HG03064 (cell line): ENCODE measurements around the gene SETD7.

Experiments used
- ATAC-seq: cut with Tn5 transposase; IDR thresholded peaks from one replicate; pipeline ENCODE4 v1.9.1; 2021; ENCODE audit warnings: low read depth; ENCODE audit not compliant: unreplicated experiment

The SETD7 gene

DNA sequence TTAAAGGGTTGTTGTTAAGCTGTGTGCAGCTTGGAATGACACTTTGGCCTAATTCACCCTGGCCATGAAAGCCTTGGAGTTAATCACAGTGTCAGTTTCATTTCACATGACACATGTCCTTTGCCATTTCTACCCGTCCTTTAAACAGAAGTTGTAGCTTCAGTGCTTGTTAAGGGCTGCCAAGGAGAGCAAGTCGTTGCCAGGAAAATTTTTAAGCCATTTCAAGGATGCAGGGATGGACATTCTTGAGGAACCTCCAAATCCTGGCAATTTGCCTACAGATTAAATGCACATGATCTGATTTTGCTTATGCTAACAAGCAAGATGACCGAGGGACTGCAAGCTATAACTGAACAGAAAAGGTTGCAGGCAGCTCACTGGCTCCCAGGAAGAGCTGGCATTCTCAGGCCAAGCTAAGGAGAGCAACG, 40.5 kb downstream of the SETD7 start:
- ATAC-seq, result no peak

DNA sequence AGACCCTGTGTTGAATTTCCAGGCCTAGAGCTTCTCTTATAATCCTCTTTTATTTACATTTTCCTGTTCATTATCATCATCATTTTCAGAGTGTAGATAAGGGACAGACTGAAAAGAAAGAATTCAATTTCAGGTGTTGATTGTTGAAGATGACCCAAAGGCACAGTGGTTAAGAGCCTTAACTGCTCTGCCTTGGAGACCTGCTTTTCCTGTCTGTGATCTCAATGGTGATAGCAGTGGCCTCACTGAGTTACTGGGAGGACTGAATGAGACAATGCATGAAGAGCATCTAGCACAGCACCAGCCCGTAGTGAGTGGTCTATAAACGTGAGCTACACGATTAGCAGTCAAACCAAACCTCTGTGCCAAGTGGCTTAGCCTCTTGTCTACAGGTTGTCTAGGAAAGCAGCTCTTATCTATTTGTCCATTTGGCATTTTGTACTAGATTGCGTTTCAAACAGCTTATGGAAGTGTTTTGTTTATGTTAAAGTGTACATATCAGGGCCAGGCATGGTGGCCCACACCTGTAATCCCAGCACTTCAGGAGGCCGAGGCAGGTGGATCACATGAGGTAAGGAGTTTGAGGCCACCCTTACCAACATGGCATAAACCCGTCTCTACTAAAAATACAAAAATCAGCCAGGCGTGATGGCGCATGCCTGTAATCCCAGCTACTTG, 41.5 kb downstream of the SETD7 start:
- ATAC-seq, result no peak

DNA sequence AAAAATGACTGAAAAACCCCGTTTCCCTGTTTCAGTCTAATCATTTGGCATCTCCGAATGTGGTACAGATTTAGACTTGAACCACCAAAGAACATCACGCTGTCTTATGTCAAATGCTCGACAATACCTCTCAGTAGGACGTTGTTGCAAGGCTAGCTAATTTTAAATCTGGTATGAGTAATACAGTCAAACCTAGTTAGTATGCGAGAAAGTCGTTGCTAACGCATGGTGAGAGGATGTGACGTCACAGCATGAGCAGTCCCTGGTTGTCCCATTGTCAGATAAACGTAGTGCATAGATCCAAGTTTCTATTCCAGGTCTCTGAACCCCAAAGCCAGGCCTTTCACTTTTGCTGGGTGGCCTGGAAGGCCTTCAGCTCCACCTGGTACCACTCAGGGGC, 44.7 kb downstream of the SETD7 start:
- no peak for ATAC-seq

DNA sequence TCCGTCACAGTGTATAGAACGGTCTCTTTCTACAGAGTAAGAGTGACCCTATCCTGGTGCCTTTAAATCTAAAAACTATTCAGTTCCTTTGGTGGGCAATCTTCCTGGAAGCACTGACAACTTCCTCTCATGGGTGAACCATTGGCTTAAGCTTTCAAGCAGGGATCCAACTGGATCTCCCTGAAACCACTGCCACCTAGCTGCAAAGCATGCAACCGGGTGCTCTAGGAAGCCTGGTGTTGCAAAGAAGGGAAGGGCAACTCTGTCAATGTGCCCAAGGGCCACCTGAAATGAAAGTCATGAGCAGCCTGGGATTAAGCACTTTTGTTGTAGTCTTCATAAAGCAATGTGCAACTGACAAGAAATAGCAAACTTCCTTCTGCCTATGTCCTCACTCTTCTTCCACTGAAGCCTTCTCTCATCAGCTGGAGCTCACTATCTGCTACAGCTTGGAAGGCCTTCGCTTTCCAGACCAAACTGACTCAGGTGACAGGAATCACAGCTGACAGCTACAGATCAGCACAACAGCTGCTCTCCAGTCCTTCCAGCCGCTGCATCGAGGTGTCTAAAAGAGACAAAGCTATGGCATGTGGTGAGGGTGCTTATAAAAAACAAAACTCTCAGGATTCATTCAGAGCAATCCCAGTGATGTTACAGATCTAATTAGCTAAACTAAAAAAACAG, 46.1 kb downstream of the SETD7 start:
- no peak for ATAC-seq

DNA sequence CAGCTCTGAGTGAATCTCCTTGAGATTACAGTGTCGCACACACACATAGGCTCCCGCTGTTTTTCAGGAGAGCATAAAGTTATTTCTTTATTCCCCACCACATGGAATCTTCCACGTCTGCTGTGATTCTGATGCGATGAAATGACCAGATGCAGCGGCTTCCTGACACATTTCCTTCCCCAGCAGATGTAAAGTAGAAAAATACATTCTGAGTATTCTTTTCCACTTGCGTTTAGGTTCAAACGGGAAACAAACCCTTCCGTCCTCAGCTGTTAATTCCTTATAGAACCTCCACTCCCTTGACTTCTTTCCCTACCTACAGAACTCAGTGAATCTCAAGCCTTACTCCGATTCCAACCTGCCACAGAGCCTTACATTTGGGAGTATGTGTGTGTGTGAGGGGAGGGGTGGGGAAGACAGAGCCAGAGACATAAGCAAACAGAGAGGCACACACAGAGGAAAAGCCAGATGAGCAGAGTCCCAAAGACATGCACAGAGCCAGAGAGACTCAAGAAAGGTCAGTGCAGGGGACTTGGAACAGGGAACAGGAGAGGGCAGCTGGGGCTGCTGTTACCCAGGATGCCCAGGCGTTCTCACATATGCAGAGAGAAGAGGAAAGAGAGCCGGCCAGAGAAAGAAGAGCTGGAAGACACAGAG, 47.3 kb downstream of the SETD7 start:
- ATAC-seq, result no peak

DNA sequence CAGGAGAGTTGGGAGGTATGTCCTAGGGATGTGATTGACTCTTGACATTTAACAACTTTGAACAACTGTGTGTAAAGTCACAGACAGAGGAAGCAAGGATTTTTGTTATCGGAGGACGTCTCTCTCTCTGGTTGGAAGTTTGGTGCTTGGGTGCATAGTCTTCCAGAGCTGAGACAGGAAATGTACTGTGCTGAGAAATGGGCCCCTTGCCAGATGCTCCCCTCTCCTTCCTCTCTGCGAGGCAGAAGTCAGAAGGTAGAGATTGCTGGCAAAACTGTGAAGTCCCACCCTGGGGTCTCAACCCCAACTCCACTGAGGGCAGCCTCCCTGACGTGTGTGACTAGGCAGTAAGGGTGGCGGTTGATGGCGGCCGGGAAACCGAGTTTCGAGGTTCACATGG, 49.2 kb downstream of the SETD7 start:
- no peak for ATAC-seq

DNA sequence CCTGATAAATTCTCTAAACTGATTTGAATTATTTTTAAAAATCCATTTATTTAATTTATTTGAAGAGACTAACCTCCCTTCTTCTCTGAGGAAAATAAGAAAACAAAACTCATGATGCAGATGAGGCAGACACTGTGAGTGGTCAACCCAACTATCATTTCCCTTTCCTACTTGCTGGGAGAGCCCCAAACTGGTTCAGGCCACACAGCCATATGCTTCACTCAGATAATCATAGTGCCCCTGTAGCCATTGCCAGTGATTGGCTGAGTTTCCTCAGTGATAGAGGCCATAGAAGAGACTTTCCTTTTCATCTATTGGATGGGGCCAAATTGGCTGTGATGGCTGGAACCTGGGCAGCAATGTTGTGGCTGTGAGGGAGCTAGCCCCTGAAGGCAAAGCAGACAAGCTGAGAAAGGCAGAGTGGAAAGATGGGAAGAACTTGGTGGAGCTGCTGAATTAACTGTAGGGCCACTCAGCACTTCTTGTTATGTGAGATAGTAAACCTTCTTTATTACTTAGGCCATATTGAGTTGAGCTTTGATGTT, 52.3 kb downstream of the SETD7 start:
- ATAC-seq, result no peak

DNA sequence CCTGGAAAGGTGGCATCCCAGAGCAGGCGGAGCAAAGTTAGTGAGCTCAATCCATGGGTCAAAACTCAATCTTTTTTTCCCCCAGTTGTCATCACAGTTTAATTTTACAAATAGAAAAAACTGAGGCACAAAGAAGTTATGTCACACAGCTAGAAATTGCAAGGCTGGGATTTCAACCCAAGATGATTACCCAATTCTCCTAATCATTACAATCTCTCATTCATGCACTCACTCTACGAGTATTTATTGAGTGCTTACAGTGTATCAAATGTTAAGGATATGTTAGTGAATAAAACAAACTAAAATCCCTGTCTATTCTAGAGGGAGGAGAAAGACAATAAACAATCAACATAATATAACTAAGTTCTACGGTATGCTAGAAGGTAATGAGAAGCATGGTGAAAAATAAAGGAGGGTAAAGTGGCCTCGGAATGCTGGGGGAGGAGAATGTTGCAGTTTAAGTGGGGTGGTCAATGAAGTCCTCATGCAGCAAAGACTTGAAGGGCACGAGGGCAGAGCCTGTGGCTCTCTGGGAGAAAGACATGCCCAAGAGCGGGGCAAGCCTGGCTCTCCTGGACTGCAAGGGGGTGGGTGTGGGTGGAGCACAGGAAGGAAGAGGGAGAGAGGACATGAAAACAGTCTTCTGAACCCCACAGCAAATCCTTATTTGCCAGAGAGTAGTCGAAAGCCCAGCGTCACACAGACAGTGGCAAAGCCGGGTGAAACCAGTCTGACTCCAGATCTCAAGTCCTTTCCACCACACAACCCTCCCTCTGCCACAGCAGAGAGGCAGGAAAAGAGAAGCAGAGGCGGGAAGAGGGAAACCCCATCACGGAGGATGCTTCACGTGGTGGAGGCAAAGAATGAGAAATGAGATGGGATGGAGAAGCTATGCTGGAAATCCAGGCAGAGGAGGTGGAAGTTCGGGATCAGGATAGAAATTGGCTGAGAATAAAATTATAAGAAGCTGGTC, 53.8 kb downstream of the SETD7 start:
- no peak for ATAC-seq

DNA sequence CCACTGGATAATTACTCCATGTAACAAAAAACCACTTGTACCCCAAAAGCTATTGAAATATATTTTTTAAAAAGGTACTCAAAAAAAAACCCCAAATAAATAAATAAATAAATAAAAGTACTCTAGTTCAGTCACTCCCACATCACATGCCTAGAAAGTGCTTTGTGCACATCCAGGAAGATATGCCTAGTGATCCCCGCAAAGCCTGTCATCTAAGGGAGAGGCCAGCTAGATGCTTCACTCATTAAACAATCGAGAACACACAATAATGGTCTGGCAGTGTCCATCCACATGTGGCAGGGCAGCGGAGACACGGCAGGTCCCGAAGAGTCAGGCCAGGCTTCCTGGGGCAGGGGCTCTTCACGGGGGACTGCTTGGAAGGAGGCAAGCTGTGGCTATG, 54.5 kb downstream of the SETD7 start:
- ATAC-seq, result no peak

DNA sequence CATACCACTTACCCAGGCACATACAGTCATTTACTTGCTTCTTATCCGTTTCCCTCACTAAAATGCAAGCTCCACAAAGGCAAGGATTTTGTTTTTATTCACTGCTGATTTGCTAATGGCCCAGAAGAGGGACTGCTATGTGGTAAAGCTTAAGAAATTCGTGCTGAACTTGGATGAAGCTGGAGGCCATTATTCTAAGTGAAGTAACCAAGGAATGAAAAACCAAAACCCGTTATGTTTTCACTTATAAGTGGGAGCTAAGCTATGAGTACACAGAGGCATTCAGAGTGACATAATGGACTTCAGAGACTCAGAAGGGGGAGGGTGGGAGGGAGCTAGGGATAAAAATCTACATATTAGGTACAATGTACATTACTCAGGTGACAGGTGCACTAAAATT, 54.9 kb downstream of the SETD7 start:
- no peak for ATAC-seq

DNA sequence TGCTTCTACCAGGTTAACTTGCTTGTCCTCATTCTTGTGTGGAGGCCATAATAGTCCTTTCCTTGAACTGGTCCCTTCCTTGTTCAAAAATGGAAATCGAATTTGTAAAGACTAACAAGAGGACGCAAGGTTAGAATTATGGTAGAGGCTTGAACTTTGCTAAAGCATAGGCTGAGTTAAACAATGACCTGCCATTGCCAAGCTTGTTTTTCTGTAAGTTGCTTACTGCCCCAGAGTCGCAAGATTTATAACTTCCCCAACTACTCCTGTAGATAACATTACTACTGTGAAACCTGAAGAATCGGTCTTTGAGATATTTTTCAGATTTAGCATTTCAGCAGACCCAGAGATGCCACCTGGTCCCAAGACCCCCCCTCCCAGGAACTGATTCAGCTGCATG, 56.8 kb downstream of the SETD7 start:
- no peak for ATAC-seq

DNA sequence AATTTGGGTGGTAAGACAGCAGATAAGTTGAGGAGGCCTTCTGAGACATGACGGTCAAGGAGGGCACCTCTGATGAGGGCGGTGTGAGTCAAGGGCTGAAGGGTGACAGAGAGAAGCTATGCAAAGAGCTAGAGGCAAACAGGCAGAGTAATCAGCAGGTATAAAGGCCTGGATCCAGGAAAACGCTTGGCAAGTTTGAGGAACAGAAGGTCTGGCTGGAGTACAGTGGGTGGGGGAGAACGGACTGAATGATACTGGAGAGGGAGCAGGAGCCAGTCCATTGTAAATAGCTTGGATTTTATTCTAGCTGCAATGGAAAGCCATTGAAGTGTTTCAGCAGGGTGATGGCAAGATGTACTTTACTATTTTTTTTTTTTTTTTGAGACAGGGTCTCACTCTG, 62.8 kb downstream of the SETD7 start:
- no peak for ATAC-seq

DNA sequence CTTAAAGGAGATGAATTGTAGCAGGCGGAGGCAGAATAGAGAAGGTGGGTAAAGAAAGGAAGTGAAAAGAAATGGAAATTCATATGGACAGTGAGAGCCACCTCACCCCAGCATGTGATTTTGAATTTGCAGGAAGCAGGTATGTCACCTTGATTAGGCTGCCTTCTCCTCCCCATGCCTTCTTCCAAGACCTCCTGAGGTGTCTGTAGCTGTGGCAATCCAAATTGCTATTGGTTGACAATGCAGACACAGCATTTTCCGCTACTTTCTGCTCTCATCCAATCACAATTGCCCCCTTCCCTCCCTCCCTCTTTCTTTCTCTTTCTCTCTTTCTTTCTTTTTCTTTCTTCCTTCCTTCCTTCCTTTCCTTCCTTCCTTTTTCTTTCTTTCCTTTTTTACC, 63.6 kb downstream of the SETD7 start:
- no peak for ATAC-seq

DNA sequence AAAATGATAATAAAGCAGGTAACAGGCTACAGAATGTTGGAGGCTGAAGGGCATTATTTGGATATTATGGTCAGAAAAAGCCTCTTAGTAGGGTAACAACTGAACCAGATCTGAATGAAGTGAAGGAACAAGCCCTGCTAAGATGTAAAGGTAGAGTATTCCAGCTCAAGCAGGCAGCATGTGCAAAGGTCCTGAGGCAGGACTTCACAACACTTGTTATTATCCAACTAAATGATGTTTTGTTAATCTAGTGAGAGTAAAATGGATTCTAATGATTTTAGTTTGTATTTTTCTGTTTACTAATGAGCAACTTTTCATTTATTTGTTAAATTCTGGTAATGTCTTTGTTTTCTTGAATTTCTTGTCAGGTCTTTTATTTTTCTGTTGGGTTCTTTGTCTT, 66.4 kb downstream of the SETD7 start:
- ATAC-seq, result no peak

DNA sequence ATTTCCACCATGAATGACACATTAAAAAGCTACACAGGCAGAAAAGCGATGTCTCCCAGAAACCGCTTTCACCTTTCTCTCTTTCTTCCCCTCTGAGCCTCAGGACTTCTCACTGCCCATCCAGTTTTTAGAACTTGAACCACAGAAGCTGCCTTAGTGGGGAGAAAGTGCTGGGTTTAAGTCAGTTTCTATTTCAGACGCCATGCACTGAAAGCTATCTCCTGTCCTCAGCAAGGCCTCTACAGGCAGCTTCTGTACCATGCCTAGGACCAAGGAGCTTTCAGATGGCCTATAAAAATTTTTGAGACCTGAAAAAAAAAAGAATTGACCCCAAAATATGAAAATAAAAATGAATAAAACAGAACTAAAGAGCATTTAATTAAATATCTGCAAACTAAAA, 67.6 kb downstream of the SETD7 start:
- ATAC-seq, result no peak

DNA sequence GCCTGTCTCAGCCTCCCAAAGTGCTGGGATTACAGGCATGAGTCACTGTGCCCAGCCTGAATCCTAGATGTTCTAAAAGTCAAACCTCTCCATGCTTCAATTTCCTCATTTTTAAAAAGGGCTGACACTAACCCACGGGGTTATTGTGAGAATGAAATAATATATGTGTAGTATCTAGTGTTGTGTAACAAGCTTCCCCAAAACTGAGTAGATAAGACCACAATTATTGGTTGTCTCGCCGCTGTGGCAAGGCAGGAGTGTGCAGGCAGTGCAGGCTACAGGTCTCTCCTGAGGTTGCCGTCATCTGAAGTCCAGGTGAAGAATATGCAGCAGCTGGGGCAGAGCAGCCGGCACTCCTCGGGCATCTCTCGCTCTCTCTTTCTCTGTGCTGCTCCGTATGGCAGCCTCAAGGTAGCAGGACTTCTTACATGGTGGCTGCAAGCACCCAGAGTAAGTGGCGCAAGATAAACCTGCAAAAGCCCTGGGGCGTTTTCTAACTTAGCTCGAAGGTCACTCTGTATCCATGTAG, 71.2 kb downstream of the SETD7 start:
- no peak for ATAC-seq

DNA sequence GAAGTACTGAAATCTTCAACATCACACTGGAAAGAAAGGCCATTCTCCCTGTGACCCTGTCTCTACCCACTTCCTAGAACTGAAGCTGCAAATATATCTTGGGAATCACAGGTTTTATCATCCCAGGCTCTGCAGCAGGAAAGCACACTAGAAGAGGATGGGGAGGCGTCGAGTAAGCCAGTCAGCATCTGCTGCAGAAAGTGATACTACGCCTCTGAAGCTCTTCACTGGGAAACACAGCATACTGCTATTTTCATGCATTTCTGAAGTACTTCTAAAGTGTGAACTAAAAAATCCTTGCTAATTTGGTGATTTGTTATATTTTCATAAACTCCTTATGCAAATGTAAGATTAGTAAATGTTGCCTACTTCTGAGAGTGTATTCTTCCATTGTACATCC, 73.0 kb downstream of the SETD7 start:
- ATAC-seq, result no peak

DNA sequence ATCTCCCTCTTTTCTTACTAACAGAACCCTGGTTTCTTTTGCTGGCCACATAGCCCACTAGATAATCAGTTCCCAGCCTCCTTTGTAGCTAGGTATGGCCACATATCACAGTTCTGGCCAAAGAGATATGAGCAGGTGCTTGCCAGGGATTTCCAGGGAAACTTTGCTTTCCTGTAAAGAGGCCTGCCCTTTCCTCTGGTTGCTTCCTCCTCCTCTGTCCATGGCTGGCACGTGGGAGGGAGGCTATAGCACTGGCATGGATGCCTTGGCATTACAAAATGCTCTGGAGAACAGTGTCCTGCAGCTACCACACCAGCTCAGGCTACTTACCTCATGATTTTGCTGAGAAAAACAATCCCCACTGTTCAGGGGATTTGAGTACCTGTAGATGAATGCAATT, 74.6 kb downstream of the SETD7 start:
- no peak for ATAC-seq

DNA sequence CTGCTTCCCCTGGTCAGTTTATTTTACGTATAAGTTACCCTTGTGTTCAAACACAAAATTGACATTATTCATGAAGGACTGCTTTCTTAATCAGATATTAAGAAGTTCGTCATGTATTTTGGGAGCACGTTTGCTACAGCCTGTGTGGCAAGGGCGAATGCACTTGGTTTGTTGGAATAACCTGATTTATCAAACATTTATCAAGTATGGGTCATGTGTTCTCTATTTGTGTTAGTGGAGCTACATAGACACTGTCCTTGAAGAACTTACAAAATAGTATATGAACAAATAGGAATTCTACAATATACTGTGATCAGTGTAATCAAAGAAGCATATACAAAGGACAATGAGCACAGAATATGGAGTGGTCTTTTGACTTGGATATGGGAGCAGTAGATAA, 79.7 kb downstream of the SETD7 start:
- no peak for ATAC-seq

DNA sequence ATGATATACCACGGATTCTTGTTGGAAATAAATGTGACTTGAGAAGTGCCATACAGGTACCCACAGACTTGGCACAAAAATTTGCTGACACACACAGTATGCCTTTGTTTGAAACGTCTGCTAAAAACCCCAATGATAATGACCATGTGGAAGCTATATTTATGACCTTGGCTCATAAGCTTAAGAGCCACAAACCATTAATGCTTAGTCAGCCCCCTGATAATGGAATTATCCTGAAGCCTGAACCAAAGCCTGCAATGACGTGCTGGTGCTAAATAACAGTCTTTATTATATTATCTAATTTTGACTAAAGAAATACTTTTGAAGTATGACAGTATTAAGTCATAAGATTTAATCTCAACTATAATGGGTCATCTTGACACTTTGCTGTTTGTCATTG, 83.2 kb downstream of the SETD7 start:
- no peak for ATAC-seq
